ENCODE results near the gene ATP5F1B. TPM values are rescaled to one million over a fixed set of nuclear protein-coding genes. Genes with fewer than 3 reads are reported as not detected.

Gene ATP5F1B
- total and polyA plus RNA-seq, 2 of the 13 experiments (the other 11 are each of a cell fraction or from before 2014, with no cell fraction given) = 1,051 to 1,180 TPM

GRCh38 chr12:56645717-56646446 lies at the start of gene ATP5F1B (continued):
- TF ChIP-seq ZNF275 (CRISPR knock-in tag; IDR thresholded peaks at IDR 0.05; ENCODE audit: borderline replicate concordance) = peak; percentile 37; the same call in 1 of the 2 replicates
- TF ChIP-seq, protein P1, sequence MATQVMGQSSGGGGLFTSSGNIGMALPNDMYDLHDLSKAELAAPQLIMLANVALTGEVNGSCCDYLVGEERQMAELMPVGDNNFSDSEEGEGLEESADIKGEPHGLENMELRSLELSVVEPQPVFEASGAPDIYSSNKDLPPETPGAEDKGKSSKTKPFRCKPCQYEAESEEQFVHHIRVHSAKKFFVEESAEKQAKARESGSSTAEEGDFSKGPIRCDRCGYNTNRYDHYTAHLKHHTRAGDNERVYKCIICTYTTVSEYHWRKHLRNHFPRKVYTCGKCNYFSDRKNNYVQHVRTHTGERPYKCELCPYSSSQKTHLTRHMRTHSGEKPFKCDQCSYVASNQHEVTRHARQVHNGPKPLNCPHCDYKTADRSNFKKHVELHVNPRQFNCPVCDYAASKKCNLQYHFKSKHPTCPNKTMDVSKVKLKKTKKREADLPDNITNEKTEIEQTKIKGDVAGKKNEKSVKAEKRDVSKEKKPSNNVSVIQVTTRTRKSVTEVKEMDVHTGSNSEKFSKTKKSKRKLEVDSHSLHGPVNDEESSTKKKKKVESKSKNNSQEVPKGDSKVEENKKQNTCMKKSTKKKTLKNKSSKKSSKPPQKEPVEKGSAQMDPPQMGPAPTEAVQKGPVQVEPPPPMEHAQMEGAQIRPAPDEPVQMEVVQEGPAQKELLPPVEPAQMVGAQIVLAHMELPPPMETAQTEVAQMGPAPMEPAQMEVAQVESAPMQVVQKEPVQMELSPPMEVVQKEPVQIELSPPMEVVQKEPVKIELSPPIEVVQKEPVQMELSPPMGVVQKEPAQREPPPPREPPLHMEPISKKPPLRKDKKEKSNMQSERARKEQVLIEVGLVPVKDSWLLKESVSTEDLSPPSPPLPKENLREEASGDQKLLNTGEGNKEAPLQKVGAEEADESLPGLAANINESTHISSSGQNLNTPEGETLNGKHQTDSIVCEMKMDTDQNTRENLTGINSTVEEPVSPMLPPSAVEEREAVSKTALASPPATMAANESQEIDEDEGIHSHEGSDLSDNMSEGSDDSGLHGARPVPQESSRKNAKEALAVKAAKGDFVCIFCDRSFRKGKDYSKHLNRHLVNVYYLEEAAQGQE (IDR thresholded peaks at IDR 0.05; ENCODE audit: borderline replicate concordance in 1 of 2, low read depth in 1 of 2, low read length in 2 of 2) = peak in 1 of 2 experiments; percentile 75; a peak in 1 of 4 replicates
- TF ChIP-seq KAT8 (CRISPR knock-in tag; IDR thresholded peaks at IDR 0.05) = peak; percentile 81
- no peak for TF ChIP-seq MBD4 (IDR thresholded peaks at IDR 0.05; ENCODE audit: borderline replicate concordance, low read length)
- TF ChIP-seq REXO4 (CRISPR knock-in tag; IDR thresholded peaks at IDR 0.05; ENCODE audit: borderline replicate concordance) = no peak
- no peak for TF ChIP-seq CENPBD1 (CRISPR knock-in tag; IDR thresholded peaks at IDR 0.05; ENCODE audit: borderline replicate concordance, low read depth)
- no peak for TF ChIP-seq ZNF460 (CRISPR knock-in tag; IDR thresholded peaks at IDR 0.05; ENCODE audit: borderline replicate concordance)
- no peak for TF ChIP-seq KLF13 (CRISPR knock-in tag; IDR thresholded peaks at IDR 0.05)
- peak; percentile 60 for TF ChIP-seq U2AF1 (optimal IDR thresholded peaks at IDR 0.05; ENCODE audit: low read depth, low read length)
- TF ChIP-seq THYN1 (CRISPR knock-in tag; IDR thresholded peaks at IDR 0.05; ENCODE audit: borderline replicate concordance, low read depth) = peak; percentile 75; the same call in 1 of the 2 replicates
- TF ChIP-seq MED1 (CRISPR knock-in tag; IDR thresholded peaks at IDR 0.05) = peak; percentile 60; the same call in 1 of the 2 replicates
- TF ChIP-seq SRSF1 (optimal IDR thresholded peaks at IDR 0.05; ENCODE audit: low read depth, low read length) = peak; percentile 91
- TF ChIP-seq, protein P2, sequence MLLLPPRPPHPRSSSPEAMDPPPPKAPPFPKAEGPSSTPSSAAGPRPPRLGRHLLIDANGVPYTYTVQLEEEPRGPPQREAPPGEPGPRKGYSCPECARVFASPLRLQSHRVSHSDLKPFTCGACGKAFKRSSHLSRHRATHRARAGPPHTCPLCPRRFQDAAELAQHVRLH (CRISPR knock-in tag; IDR thresholded peaks at IDR 0.05; ENCODE audit: borderline replicate concordance, low read depth) = 0 out of 2 replicates have a peak, but pooled peaks have one; percentile 74
- TF ChIP-seq ZNF777 (CRISPR knock-in tag; IDR thresholded peaks at IDR 0.05) = peak; percentile 52; the same call in 1 of the 2 replicates
- TF ChIP-seq MLX (CRISPR knock-in tag; IDR thresholded peaks at IDR 0.05) = no peak
- TF ChIP-seq ZNF773 (CRISPR knock-in tag; IDR thresholded peaks at IDR 0.05; ENCODE audit: borderline replicate concordance) = 0 out of 2 replicates have a peak, but pooled peaks have one; percentile 74
- no peak for TF ChIP-seq ZNF367 (CRISPR knock-in tag; IDR thresholded peaks at IDR 0.05; ENCODE audit: borderline replicate concordance)
- TF ChIP-seq HHEX (CRISPR knock-in tag; IDR thresholded peaks at IDR 0.05) = peak; percentile 24; the same call in 1 of the 2 replicates
- TF ChIP-seq, protein P3, sequence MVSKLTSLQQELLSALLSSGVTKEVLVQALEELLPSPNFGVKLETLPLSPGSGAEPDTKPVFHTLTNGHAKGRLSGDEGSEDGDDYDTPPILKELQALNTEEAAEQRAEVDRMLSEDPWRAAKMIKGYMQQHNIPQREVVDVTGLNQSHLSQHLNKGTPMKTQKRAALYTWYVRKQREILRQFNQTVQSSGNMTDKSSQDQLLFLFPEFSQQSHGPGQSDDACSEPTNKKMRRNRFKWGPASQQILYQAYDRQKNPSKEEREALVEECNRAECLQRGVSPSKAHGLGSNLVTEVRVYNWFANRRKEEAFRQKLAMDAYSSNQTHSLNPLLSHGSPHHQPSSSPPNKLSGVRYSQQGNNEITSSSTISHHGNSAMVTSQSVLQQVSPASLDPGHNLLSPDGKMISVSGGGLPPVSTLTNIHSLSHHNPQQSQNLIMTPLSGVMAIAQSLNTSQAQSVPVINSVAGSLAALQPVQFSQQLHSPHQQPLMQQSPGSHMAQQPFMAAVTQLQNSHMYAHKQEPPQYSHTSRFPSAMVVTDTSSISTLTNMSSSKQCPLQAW (CRISPR knock-in tag; IDR thresholded peaks at IDR 0.05) = peak; percentile 87
- no peak for TF ChIP-seq ZNF720 (CRISPR knock-in tag; IDR thresholded peaks at IDR 0.05)

Measured in HepG2 (cell line).